GM12865 (cell line): ENCODE data around the gene MED12L.
A peak's percentile ranks its signal among the peaks of the same experiment; 100 is the strongest.

ENCODE experiments used
- DNase-seq: peaks from one replicate; pipeline ENCODE4 v3.0.0; 2010; ENCODE audit warnings: low read depth
- H3K4me3 ChIP-seq: 2 replicates; pipeline ENCODE4 v1.5.1; 2011; ENCODE audit warnings: mild to moderate bottlenecking, low read depth, low read length, control low read depth
- TF ChIP-seq, protein P1 (sequence below): IDR thresholded peaks from 2 replicates; pipeline ENCODE4 v1.5.1; 2011; ENCODE audit warnings: low read length, control low read depth, low read depth, inconsistent platforms; ENCODE audit not compliant: insufficient read depth; ENCODE audit errors: missing control alignments

Gene MED12L

DNA sequence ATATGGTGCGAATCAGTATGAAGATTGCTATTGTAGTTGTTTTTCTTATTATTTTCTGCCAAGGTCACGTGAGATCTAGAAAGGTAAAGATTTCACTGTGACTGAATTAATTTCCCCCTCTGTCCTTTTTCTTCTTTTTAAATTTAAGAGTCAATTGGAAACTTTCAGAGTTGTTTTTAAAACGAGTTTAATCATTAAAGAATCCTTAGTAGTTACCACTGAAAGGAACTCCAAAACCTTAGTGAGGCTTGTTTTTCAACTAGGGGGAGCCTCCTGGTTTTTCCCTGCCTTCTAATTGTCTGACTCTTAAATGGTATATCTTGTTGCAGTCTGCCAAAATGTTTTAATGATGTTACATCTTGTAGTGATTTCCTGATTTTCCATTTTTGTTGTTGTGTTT lies 281.5 kb downstream of the MED12L start:
- no peak for DNase-seq
- H3K4me3 ChIP-seq: no peak overlapping the region
- TF ChIP-seq, protein P1, sequence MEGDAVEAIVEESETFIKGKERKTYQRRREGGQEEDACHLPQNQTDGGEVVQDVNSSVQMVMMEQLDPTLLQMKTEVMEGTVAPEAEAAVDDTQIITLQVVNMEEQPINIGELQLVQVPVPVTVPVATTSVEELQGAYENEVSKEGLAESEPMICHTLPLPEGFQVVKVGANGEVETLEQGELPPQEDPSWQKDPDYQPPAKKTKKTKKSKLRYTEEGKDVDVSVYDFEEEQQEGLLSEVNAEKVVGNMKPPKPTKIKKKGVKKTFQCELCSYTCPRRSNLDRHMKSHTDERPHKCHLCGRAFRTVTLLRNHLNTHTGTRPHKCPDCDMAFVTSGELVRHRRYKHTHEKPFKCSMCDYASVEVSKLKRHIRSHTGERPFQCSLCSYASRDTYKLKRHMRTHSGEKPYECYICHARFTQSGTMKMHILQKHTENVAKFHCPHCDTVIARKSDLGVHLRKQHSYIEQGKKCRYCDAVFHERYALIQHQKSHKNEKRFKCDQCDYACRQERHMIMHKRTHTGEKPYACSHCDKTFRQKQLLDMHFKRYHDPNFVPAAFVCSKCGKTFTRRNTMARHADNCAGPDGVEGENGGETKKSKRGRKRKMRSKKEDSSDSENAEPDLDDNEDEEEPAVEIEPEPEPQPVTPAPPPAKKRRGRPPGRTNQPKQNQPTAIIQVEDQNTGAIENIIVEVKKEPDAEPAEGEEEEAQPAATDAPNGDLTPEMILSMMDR: no peak

DNA sequence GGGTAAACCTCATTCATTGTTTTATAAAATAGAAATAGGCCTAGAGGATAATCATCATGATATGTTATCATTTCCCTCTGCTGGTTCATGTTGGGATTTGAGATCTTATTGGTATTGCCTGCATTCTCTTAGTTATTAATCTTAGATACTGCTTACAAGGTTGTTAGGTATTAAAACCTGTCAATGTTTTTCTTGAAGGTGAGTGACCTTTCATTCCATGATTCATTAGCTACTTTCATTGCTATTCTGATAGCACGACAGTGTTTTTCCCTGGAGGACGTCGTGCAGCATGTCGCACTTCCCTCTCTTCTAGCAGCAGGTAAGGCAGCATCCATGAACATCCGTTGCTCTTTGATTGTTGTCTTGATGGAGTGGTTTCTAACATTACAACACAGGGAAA lies 282.0 kb downstream of the MED12L start:
- DNase-seq: no peak
- TF ChIP-seq, protein P1: no peak
- H3K4me3 ChIP-seq: no peak overlapping the region

DNA sequence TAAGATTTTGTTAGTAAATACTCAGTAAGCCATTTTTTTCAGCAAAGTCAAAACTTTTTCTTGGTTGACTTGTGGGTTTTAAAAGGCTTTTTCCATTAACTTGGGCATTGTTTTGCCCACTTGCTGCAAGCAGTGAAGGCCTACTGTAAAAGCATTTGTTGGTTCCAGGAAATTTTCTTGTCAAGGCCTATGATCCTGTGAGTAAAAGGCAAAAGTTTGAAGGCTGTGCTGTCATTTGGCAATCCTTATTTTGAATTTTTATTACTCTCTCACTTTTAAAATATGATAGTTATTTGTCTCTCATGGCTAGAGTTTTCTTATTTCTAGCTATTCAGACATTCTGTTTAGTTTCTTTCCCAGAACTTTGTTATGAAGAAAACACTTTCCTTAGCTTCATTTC lies 286.1 kb downstream of the MED12L start:
- TF ChIP-seq, protein P1: no peak
- no peak overlapping the region for H3K4me3 ChIP-seq
- no peak for DNase-seq

DNA sequence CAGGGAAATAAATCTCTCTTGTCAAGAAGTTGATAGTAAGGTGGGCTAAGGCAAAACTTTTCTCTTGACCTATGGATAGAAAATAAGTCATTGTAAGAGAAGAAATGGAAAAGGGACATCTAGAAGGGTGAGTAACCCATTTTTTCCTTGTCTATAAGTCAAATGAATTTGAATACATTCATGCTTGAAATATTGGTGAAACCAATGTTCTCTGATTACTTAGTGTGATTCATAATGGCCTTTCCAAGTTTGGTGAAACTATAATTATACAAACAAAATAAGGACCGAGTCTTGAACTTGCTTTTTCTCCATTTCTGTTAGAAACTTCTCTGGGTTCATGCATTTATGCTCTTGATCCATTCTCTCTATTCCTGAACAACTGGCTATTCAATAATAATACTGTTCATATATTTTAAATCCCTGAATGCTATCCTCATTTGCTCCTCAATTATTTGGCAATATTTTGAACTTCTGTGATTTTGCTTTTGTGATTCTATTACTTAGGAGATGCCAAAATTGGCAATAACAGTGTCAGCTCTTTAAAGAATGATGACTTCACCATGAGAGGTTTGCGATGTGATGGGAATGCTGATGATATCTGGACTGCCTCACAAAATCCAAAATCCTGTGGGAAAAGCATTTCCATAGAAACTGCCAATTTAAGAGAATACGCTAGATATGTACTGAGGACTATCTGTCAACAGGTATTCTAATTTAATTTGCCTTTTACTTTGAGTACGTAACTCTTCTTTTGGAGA lies 286.8 kb downstream of the MED12L start:
- no peak for DNase-seq
- H3K4me3 ChIP-seq: no peak overlapping the region
- TF ChIP-seq, protein P1: no peak

DNA sequence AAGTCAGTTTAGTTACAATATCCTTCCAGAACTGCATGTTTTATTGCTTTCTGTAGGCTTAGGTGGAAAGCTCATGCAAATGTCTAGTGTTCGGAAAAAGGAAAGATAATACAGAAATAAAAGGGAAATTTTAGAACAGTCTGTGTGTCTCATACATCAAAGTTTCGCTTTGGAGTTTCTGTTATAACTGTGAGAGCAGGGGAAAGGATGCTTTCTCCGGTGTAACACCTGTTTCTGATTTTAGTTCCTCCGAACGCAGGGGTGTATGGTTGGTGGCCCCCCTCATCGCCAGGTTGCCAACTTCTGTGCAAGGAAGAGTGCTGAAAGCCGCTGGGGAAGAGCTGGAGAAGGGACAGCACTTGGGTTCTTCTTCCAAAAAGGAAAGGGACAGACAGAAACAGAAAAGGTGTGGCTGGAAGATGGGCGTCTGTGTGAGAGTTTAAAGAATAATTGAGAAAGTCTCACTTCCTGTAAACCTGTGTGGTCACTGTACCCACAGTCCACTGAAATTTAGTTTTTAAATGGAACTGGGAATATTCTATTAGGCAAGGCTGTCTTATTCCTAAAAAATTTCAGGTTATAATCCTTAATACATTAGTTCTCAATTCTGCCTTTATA lies 292.4 kb downstream of the MED12L start:
- TF ChIP-seq, protein P1: no peak
- peak overlapping the region; percentile 44 for H3K4me3 ChIP-seq
- DNase-seq: peak; percentile 47

DNA sequence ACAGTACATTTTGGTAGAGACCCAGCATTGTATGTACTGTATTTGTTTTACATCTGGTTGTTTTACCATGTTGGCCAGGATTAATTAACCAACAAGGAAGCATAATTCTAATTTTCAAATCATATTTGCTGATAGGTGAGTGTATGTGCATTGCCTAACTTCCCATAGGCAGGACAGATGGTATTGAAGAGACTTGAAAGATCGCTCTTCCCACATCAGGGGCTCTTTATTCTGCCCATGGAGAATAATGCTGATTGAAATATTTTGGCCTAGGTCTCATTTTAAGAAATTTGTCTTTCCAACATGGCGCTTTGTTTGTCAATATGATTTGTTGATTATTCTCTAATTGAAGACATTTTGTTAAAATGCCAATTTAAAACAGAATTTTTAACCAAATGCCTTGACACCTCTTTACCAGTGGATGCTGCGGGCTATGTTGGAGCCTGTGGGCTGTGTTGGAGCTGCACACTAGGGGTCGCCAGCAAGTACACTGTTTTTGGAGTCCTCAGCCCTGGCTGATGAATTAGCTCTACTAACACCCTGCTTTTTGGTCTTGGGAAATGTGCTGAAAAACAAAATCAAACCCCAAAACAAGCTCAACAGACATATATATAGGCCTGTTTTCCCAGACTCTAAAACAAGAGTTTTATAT lies 293.7 kb downstream of the MED12L start:
- TF ChIP-seq, protein P1: peak; percentile 66
- DNase-seq: peak; percentile 47
- no peak overlapping the region for H3K4me3 ChIP-seq

DNA sequence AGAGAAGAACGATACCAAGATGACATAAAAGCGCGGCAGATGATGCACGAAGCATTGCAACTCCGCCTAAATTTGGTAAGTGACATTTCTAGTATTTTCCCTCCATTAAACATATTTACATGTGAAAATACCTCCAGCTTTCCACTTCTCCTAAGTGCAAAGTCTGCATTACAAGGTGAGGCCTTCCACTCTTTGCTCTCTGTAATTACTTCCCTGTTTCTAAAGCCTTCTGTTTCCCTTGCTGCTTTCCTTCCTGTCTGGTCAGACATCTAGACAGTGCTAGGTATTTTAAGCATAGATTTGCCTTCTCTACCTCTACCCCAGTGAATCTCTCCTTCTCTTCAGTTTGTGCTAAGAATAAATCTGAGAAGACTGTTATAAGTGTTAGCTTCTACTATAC lies 297.2 kb downstream of the MED12L start:
- H3K4me3 ChIP-seq: no peak overlapping the region
- TF ChIP-seq, protein P1: no peak
- peak; percentile 12 for DNase-seq
